Cardiac muscle cell (in vitro differentiated cells and primary cell): Measurements from ENCODE around the gene FAHD2A. TPM values are rescaled to one million over a fixed set of nuclear protein-coding genes. Genes with fewer than 3 reads are reported as not detected.
A peak's percentile ranks its signal among the peaks of the same experiment; 100 is the strongest.

Source experiments
- DNase-seq, 2 donors: peaks; one replicate each; pipeline versions ENCODE4 v3.0.0 to v3.0.0-alpha.2; 2010 to 2017; ENCODE audit warnings: low read depth in 1 of 2, low spot score in 1 of 2
- H3K27ac ChIP-seq: fragments of 200-600 bp; sonication (generic); 2 replicates; pipeline ENCODE4 v1.5.1; 2016
- H3K27me3 ChIP-seq: fragments of 200-600 bp; sonication (generic); 2 replicates; pipeline ENCODE4 v1.6.0; 2016; ENCODE audit warnings: control low read depth
- H3K36me3 ChIP-seq: fragments of 200-600 bp; sonication (generic); 2 replicates; pipeline ENCODE4 v1.5.1; 2016; ENCODE audit warnings: control low read depth
- H3K4me1 ChIP-seq: fragments of 200-600 bp; sonication (generic); 2 replicates; pipeline ENCODE4 v1.8.1; 2017; ENCODE audit warnings: low read depth, mild to moderate bottlenecking, mixed run types
- H3K4me3 ChIP-seq: fragments of 200-600 bp; sonication (generic); 2 replicates; pipeline ENCODE4 v1.5.1; 2016; ENCODE audit warnings: mild to moderate bottlenecking
- H3K9me3 ChIP-seq: fragments of 200-600 bp; sonication (generic); 2 replicates; pipeline ENCODE4 v1.5.1; 2017; ENCODE audit warnings: low read depth, mild to moderate bottlenecking, control low read depth
- CTCF ChIP-seq: IDR thresholded peaks from 2 replicates; pipeline ENCODE4 v1.5.1; 2012; ENCODE audit warnings: low read depth, mild to moderate bottlenecking, low read length
- polyA plus RNA-seq: library from polyadenylated mRNA; unstranded; fragments of >200 nt; fragmentation: Nextera tagmentation; extraction: Ambion mirVana; gene quantifications from 2 replicates; pipeline ENCODE4 v1.2.1, GENCODE V29; 2016
- total RNA-seq: library from RNA; depleted of rRNA; stranded (reverse); fragments of >200 nt; gene quantifications from 2 replicates; pipeline ENCODE4 v1.2.3, GENCODE V29; 2016

The FAHD2A gene
- total and polyA plus RNA-seq, 2 experiments from 2014 or later, result 64.9 to 66.1 TPM

GRCh38 chr2:95389245-95390119, 13.0 kb upstream of the FAHD2A start:
- Histone ChIP-seq H3K27me3 (no peaks in the 10 kb centered on the region), H3K4me3 (no peak overlapping the region), H3K27ac (no peak overlapping the region), H3K4me1 (no peaks in the 10 kb centered on the region), H3K36me3 (no peaks in the 10 kb centered on the region), H3K9me3 (no peaks in the 10 kb centered on the region)
- DNase-seq, result peak; percentile 59 to 79
- peak; percentile 98 for TF ChIP-seq CTCF

GRCh38 chr2:95390272-95390880, 12.1 kb upstream of the FAHD2A start:
- H3K4me1 ChIP-seq, result no peaks in the 10 kb centered on the region
- no peak for TF ChIP-seq CTCF
- no peaks in the 10 kb centered on the region for H3K36me3 ChIP-seq
- no peaks in the 10 kb centered on the region for H3K9me3 ChIP-seq
- no peak overlapping the region for H3K27ac ChIP-seq
- no peak for DNase-seq
- H3K4me3 ChIP-seq, result no peak overlapping the region
- H3K27me3 ChIP-seq, result no peaks in the 10 kb centered on the region

- Histone ChIP-seq H3K27ac (no peak overlapping the region), H3K4me1 (no peaks in the 10 kb centered on the region), H3K4me3 (no peak overlapping the region), H3K36me3 (no peaks in the 10 kb centered on the region), H3K9me3 (no peaks in the 10 kb centered on the region), H3K27me3 (no peaks in the 10 kb centered on the region)
- no peak for DNase-seq
- no peak for TF ChIP-seq CTCF
Observed at GRCh38 chr2:95390881-95391321, 11.6 kb upstream of the FAHD2A start.

- Histone ChIP-seq H3K27me3 (no peaks in the 10 kb centered on the region), H3K36me3 (no peaks in the 10 kb centered on the region), H3K4me1 (no peaks in the 10 kb centered on the region), H3K9me3 (no peaks in the 10 kb centered on the region), H3K4me3 (no peak overlapping the region), H3K27ac (no peak overlapping the region)
- no peak for TF ChIP-seq CTCF
- peak in 1 of 2 donors; percentile 21 for DNase-seq
Observed at GRCh38 chr2:95391641-95392310, 10.7 kb upstream of the FAHD2A start.

GRCh38 chr2:95392320-95392719, 10.2 kb upstream of the FAHD2A start:
- Histone ChIP-seq H3K4me1 (no peaks in the 10 kb centered on the region), H3K9me3 (no peaks in the 10 kb centered on the region), H3K27ac (no peak overlapping the region), H3K27me3 (no peaks in the 10 kb centered on the region), H3K36me3 (no peaks in the 10 kb centered on the region), H3K4me3 (no peak overlapping the region)
- no peak for TF ChIP-seq CTCF
- DNase-seq, result no peak
